Lower lobe of right lung (tissue), 2 donors: Measurements from ENCODE around the gene CTTNBP2NL. TPM values are rescaled to one million over a fixed set of nuclear protein-coding genes. Genes with fewer than 3 reads are reported as not detected.

Source experiments
- ATAC-seq, 2 donors: fragments of 200-7000 bp; cut with Tn5 transposase; one replicate each; pipeline ENCODE4 v1.9.1; 2020 to 2022; ENCODE audit warnings: mild to moderate bottlenecking in 2 of 2, moderate library complexity in 2 of 2
- DNase-seq: peaks from one replicate; pipeline ENCODE4 v3.0.0-alpha.2; 2020
- H3K27ac ChIP-seq: fragments of 200-600 bp; one replicate; pipeline ENCODE4 v1.8.0; 2022
- H3K27me3 ChIP-seq: fragments of 200-600 bp; one replicate; pipeline ENCODE4 v1.8.0; 2022; ENCODE audit warnings: low read depth
- H3K36me3 ChIP-seq: fragments of 200-600 bp; one replicate; pipeline ENCODE4 v1.8.0; 2022; ENCODE audit warnings: mild to moderate bottlenecking
- H3K4me1 ChIP-seq: fragments of 200-600 bp; one replicate; pipeline ENCODE4 v1.8.0; 2022
- H3K4me3 ChIP-seq: fragments of 200-600 bp; one replicate; pipeline ENCODE4 v1.8.0; 2022; ENCODE audit warnings: mild to moderate bottlenecking
- H3K9me3 ChIP-seq: fragments of 200-600 bp; one replicate; pipeline ENCODE4 v1.8.0; 2022
- intact Hi-C: fragments of 100-400 bp; cut with DNase I; formaldehyde crosslinking; loops from one replicate; pipeline ENCODE4 v1.11.0; 2022
- total RNA-seq: library from RNA; stranded (reverse); fragmentation: NEBNext Ultra II Directional; extraction: Animal tissue kit (Norgen Biotek cat#: 25700); gene quantifications from one replicate; pipeline ENCODE4 v1.2.1, GENCODE V29; 2021
- TF ChIP-seq, protein P1 (sequence below): fragments of 200-600 bp; IDR thresholded peaks from one replicate; pipeline ENCODE4 v1.8.0; 2022; ENCODE audit warnings: antibody characterized with exemption, mild to moderate bottlenecking
- donor health status: DM: no; HTN: yes; CAD: no; lungs with severe emphysema.

The CTTNBP2NL gene
- total RNA-seq, 1 donor from 2014 or later: 56.3 TPM

GRCh38 chr1:112504001-112504660 lies 108.1 kb downstream of the CTTNBP2NL start:
- Histone ChIP-seq H3K4me1 (peaks cover 17% of the 10 kb centered on the region), H3K9me3 (no peaks in the 10 kb centered on the region), H3K27ac (no peak overlapping the region), H3K4me3 (no peak overlapping the region), H3K27me3 (peaks cover 36% of the 10 kb centered on the region), H3K36me3 (no peaks in the 10 kb centered on the region)
- TF ChIP-seq, protein P1, sequence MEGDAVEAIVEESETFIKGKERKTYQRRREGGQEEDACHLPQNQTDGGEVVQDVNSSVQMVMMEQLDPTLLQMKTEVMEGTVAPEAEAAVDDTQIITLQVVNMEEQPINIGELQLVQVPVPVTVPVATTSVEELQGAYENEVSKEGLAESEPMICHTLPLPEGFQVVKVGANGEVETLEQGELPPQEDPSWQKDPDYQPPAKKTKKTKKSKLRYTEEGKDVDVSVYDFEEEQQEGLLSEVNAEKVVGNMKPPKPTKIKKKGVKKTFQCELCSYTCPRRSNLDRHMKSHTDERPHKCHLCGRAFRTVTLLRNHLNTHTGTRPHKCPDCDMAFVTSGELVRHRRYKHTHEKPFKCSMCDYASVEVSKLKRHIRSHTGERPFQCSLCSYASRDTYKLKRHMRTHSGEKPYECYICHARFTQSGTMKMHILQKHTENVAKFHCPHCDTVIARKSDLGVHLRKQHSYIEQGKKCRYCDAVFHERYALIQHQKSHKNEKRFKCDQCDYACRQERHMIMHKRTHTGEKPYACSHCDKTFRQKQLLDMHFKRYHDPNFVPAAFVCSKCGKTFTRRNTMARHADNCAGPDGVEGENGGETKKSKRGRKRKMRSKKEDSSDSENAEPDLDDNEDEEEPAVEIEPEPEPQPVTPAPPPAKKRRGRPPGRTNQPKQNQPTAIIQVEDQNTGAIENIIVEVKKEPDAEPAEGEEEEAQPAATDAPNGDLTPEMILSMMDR: no peak
- DNase-seq (no peak), ATAC-seq (no peak)
- intact Hi-C loops: no loop called here

GRCh38 chr1:112504661-112505399 lies 108.8 kb downstream of the CTTNBP2NL start:
- DNase-seq: no peak
- H3K27ac ChIP-seq: no peak overlapping the region
- peaks cover 17% of the 10 kb centered on the region for H3K4me1 ChIP-seq
- intact Hi-C loops: no loop called here
- peaks cover 42% of the 10 kb centered on the region for H3K27me3 ChIP-seq
- TF ChIP-seq, protein P1: no peak
- no peaks in the 10 kb centered on the region for H3K36me3 ChIP-seq
- no peaks in the 10 kb centered on the region for H3K9me3 ChIP-seq
- no peak overlapping the region for H3K4me3 ChIP-seq
- ATAC-seq: no peak

- TF ChIP-seq, protein P1: no peak
- Histone ChIP-seq H3K27me3 (peaks cover 42% of the 10 kb centered on the region), H3K4me3 (no peak overlapping the region), H3K4me1 (peaks cover 17% of the 10 kb centered on the region), H3K9me3 (no peaks in the 10 kb centered on the region), H3K27ac (no peak overlapping the region), H3K36me3 (no peaks in the 10 kb centered on the region)
- intact Hi-C loops: no loop called here
- ATAC-seq: no peak
- DNase-seq: no peak
Measured at GRCh38 chr1:112505400-112505785, 109.4 kb downstream of the CTTNBP2NL start.

GRCh38 chr1:112505878-112506277 lies 109.9 kb downstream of the CTTNBP2NL start:
- Histone ChIP-seq H3K4me1 (peaks cover 17% of the 10 kb centered on the region), H3K9me3 (no peaks in the 10 kb centered on the region), H3K27ac (no peak overlapping the region), H3K27me3 (peaks cover 42% of the 10 kb centered on the region), H3K36me3 (no peaks in the 10 kb centered on the region), H3K4me3 (no peak overlapping the region)
- intact Hi-C loops: no loop called here
- TF ChIP-seq, protein P1: no peak
- DNase-seq (no peak), ATAC-seq (no peak)

GRCh38 chr1:112506306-112506705 lies 110.3 kb downstream of the CTTNBP2NL start:
- ATAC-seq: no peak
- H3K27ac ChIP-seq: no peak overlapping the region
- no peak for DNase-seq
- TF ChIP-seq, protein P1: no peak
- H3K9me3 ChIP-seq: no peaks in the 10 kb centered on the region
- H3K36me3 ChIP-seq: no peaks in the 10 kb centered on the region
- peaks cover 17% of the 10 kb centered on the region for H3K4me1 ChIP-seq
- intact Hi-C loops: no loop called here
- H3K4me3 ChIP-seq: no peak overlapping the region
- H3K27me3 ChIP-seq: peaks cover 42% of the 10 kb centered on the region
